Muscle of leg (tissue), 11 donors: Measurements from ENCODE around the gene HOXA9. TPM values are rescaled to one million over a fixed set of nuclear protein-coding genes. Genes with fewer than 3 reads are reported as not detected.

ENCODE experiments used
- DNase-seq: peaks from one replicate; pipeline ENCODE4 v3.0.0; 2013
- H3K27ac ChIP-seq: one replicate; pipeline ENCODE4 v1.5.1; 2013; ENCODE audit warnings: mild to moderate bottlenecking, low read length, control low read depth
- H3K27me3 ChIP-seq: one replicate; pipeline ENCODE4 v1.6.1; 2013; ENCODE audit warnings: low read length; ENCODE audit not compliant: control insufficient read depth, insufficient read depth
- H3K36me3 ChIP-seq: one replicate; pipeline ENCODE4 v1.6.1; 2013; ENCODE audit warnings: low read length; ENCODE audit not compliant: control insufficient read depth, insufficient read depth
- H3K4me1 ChIP-seq: one replicate; pipeline ENCODE4 v1.6.1; 2013; ENCODE audit warnings: low read length; ENCODE audit not compliant: control insufficient read depth, insufficient read depth
- H3K4me3 ChIP-seq: one replicate; pipeline ENCODE4 v1.5.1; 2013; ENCODE audit warnings: low read length, control low read depth
- H3K9me3 ChIP-seq: replicated peaks from 2 replicates; pipeline ENCODE4 v1.6.1; 2013; ENCODE audit warnings: low read depth, low read length; ENCODE audit not compliant: control insufficient read depth
- WGBS: methylation state at CpG from one replicate; pipeline ENCODE4 v1.1.5; 2013; ENCODE audit warnings: missing lambda C conversion rate; ENCODE audit not compliant: insufficient coverage; 5-methylcytosine and 5-hydroxymethylcytosine counted together
- polyA plus RNA-seq, 8 donors: library from polyadenylated mRNA; unstranded; fragments of 120-200 nt; gene quantifications; one replicate each; pipeline versions ENCODE4 v1.2.1 to v1.2.3, GENCODE V29; 2013; ENCODE audit warnings: inconsistent platforms in 1 of 8, low replicate concordance in 1 of 8; ENCODE audit not compliant: insufficient read length in 8 of 8, insufficient read depth in 1 of 8
- total RNA-seq: library from RNA; stranded (reverse); fragments of 120-200 nt; gene quantifications from one replicate; pipeline ENCODE4 v1.2.4, GENCODE V29; 2013

Gene HOXA9
- total and polyA plus RNA-seq, 9 donors: 16.0 to 28.5 (median 21.7) TPM

GRCh38 chr7:27157702-27158431 lies 7.5 kb downstream of the HOXA9 start:
- no peak for DNase-seq
- H3K9me3 ChIP-seq: no peaks in the 10 kb centered on the region
- WGBS: 74% methylated on average over 15 of the region's 30 CpGs
- H3K4me3 ChIP-seq: peak overlapping the region; percentile 19
- peaks cover 16% of the 10 kb centered on the region for H3K36me3 ChIP-seq
- H3K4me1 ChIP-seq: peaks cover 68% of the 10 kb centered on the region
- H3K27me3 ChIP-seq: peaks cover 65% of the 10 kb centered on the region
- H3K27ac ChIP-seq: peak overlapping the region; percentile 29

GRCh38 chr7:27156916-27157701 lies 8.2 kb downstream of the HOXA9 start:
- WGBS: 22% methylated on average over 10 of the region's 30 CpGs
- Histone ChIP-seq H3K4me1 (peaks cover 74% of the 10 kb centered on the region), H3K27me3 (peaks cover 73% of the 10 kb centered on the region), H3K27ac (peak overlapping the region; percentile 92), H3K36me3 (peaks cover 15% of the 10 kb centered on the region), H3K9me3 (no peaks in the 10 kb centered on the region), H3K4me3 (peak overlapping the region; percentile 60)
- DNase-seq: no peak

- Histone ChIP-seq H3K9me3 (no peaks in the 10 kb centered on the region), H3K36me3 (peaks cover 10% of the 10 kb centered on the region), H3K27me3 (peaks cover 74% of the 10 kb centered on the region), H3K27ac (peak within 1 kb of the TSS; percentile 92), H3K4me3 (peak within 1 kb of the TSS; percentile 60), H3K4me1 (peaks cover 74% of the 10 kb centered on the region)
- peak; percentile 95 for DNase-seq
- under 1% methylated on average over 26 of the region's 33 CpGs for WGBS
Measured at GRCh38 chr7:27156508-27156898, 8.8 kb downstream of the HOXA9 start, which contains the start of gene HOXA7. Gene HOXA7, minus strand, starts transcription at chr7:27156675. Its CDS starts 130 bp downstream, at chr7:27156545.

- H3K27me3 ChIP-seq: peaks cover 80% of the 10 kb centered on the region
- peaks cover 75% of the 10 kb centered on the region for H3K4me1 ChIP-seq
- peak; percentile 64 for DNase-seq
Measured at GRCh38 chr7:27155816-27156507, 9.4 kb downstream of the HOXA9 start.

GRCh38 chr7:27154901-27155815 lies 10.2 kb downstream of the HOXA9 start:
- Histone ChIP-seq H3K4me3 (peak overlapping the region; percentile 60), H3K9me3 (no peaks in the 10 kb centered on the region), H3K27ac (peak overlapping the region; percentile 92), H3K36me3 (peaks cover 10% of the 10 kb centered on the region), H3K27me3 (peaks cover 80% of the 10 kb centered on the region), H3K4me1 (peaks cover 76% of the 10 kb centered on the region)
- WGBS: 46% methylated on average over 36 of the region's 48 CpGs
- DNase-seq: no peak

More at GRCh38 chr7:27155816-27156507, 9.4 kb downstream of the HOXA9 start:
- H3K9me3 ChIP-seq: no peaks in the 10 kb centered on the region
- WGBS: under 1% methylated on average over 59 of the region's 63 CpGs
- H3K4me3 ChIP-seq: peak overlapping the region; percentile 60
- H3K36me3 ChIP-seq: peaks cover 10% of the 10 kb centered on the region
- H3K27ac ChIP-seq: peak overlapping the region; percentile 92

- peaks cover 75% of the 10 kb centered on the region for H3K4me1 ChIP-seq
- H3K4me3 ChIP-seq: no peak overlapping the region
- peak overlapping the region; percentile 92 for H3K27ac ChIP-seq
- WGBS: 85% methylated on average over 4 of the region's 10 CpGs
- H3K27me3 ChIP-seq: peaks cover 77% of the 10 kb centered on the region
- H3K36me3 ChIP-seq: peaks cover 10% of the 10 kb centered on the region
- DNase-seq: no peak
- no peaks in the 10 kb centered on the region for H3K9me3 ChIP-seq
Measured at GRCh38 chr7:27154369-27154768, 11.0 kb downstream of the HOXA9 start.

- H3K9me3 ChIP-seq: no peaks in the 10 kb centered on the region
- no peak overlapping the region for H3K4me3 ChIP-seq
- peaks cover 77% of the 10 kb centered on the region for H3K4me1 ChIP-seq
- H3K27ac ChIP-seq: no peak overlapping the region
- H3K36me3 ChIP-seq: peaks cover 10% of the 10 kb centered on the region
- peaks cover 70% of the 10 kb centered on the region for H3K27me3 ChIP-seq
- no peak for DNase-seq
- 100% methylated on average over 2 of the region's 3 CpGs for WGBS
Measured at GRCh38 chr7:27153526-27153925, 11.8 kb downstream of the HOXA9 start.

GRCh38 chr7:27152816-27153442 lies 12.4 kb downstream of the HOXA9 start:
- peaks cover 10% of the 10 kb centered on the region for H3K36me3 ChIP-seq
- peak overlapping the region; percentile 79 for H3K4me3 ChIP-seq
- no peak for DNase-seq
- H3K4me1 ChIP-seq: peaks cover 81% of the 10 kb centered on the region
- H3K9me3 ChIP-seq: no peaks in the 10 kb centered on the region
- H3K27ac ChIP-seq: peak overlapping the region; percentile 94
- 34% methylated on average over 17 of the region's 22 CpGs for WGBS
- peaks cover 71% of the 10 kb centered on the region for H3K27me3 ChIP-seq
